GM18873 (cell line): Measurements from ENCODE around the gene VCAM1.
"Not testable (repeated sequence)": the region's sequence is repeated elsewhere in the genome, so short reads cannot be mapped to it uniquely, and the experiment has no call there.

ENCODE experiments used
- ATAC-seq: cut with Tn5 transposase; IDR thresholded peaks from one replicate; pipeline ENCODE4 v1.9.1; 2021; ENCODE audit warnings: mild to moderate bottlenecking, moderate library complexity, moderate number of reproducible peaks; ENCODE audit not compliant: unreplicated experiment, low FRiP score

VCAM1 gene

DNA sequence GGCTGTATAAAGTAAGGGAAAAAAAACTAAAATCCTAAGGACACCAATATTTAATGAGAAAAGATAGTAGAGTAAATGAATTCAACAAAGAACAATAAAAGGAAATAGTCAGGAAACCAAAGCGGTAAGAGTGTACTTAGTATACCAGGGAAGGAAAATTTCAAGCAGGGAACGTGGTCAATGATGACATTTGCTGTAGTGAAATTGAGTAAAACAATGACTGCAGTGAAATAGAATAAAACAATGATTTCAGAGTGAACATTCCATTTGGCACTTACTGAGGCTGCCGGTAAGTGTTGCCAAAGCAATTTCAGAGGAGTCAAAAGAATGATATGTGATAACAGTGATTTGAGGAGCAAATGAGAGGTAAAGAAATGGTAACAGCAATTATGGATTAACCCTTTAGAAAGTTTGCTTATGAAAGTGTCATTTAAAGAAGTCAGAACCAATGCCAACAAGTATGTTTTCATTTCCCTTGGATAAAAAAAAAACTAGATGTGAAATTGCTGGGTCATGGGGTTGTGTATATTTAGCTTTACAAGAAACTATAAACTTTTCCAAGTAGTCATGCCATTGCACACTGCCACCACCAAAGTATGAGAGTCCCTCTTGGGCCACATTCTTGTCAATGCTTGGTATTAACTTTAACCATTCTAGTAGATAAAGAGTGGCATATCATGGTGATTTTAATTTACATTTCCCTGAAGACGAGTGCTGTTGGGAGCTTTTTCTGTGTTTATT, 50.5 kb downstream of the VCAM1 start:
- no peak for ATAC-seq

DNA sequence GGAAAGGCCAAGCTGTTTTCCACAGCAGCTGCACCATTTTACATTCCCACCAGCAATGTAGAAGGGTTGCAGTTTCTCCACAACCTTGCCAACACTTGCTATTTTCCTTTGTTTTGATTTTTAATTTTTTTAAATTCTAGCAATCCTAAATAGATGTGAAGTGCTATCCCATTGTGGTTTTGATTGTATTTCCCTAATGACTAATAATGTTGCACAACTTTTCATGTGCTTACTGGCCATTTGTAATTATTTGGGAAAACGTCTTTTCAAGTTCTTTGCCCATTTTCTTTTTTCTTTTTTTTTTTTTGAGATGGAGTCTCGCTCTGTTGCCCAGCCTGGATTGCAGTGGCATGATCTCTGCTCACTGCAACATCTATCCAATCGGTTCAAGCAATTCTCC, 53.9 kb downstream of the VCAM1 start:
- no peak for ATAC-seq

DNA sequence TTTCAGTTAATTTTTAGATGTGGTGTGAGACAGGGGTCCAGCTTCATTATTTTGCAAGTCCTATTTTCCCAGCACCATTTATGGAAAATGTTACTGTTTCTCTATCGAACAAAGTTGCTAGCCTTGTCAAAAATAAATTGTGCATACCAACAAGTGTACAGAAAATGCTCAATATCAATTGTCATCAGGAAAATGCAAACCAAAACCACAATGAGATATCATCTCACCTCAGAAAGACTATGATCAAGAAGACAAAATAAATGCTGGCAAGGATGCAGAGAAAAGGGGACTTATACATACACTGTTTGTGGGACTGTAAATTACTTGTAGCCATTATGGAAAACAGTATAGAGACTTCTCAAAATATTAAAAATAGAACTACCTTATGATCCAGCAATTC, 54.8 kb downstream of the VCAM1 start:
- ATAC-seq = no peak

DNA sequence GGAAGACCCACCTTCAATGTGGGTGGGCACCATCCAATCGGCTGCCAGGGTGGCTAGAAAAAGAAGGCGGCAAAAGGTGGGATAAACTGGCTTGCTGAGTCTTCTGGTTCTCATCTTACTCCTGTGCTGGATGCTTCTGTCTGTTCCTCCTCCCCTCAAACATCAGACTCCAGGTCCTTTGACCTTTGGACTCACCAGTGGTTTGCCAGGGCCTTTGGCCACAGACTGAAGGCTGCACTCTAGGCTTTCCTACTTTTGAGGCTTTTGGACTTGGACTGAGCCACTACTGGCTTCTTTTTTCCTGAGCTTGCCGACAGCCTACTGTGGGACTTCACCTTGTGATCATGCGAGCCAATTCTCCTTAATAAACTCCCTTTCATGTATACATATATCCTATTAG, 55.9 kb downstream of the VCAM1 start:
- no peak for ATAC-seq

DNA sequence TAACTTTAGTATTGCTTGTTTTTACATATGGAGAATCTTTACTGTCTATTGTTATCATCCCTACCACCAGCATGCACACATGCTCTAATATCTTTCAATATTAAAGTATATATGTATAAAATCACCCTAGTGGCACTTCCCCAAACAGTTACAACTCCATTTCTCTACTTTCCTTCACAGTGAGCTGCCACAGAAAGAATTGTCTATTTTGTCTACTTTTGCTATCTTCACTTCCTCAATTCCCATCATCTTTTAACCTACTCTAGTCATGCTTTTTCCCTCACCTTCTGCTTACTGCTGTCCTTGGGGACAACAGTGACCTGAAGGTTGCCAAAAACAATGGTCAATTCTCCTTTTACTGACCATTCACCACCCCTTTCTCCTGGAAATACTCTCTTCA, 59.2 kb downstream of the VCAM1 start:
- ATAC-seq = no peak

DNA sequence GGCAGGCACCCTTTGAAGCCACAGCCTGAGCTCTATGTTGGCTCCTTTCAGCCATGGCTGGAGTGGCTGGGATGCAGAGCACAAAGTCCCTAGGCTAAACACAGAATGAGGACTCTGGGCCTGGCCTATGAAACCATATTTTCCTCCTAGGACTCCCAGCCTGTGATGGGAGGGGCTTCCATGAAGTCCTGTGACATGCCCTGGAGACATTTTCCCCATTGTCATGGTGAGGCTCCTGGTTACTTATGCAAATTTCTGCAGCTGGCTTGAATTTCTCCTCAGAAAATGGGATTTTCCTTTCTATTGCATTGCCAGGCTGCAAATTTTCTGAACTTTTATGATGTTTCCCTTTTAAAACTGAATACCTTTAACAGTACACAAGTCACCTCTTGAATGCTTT, 61.3 kb downstream of the VCAM1 start:
- no peak for ATAC-seq

DNA sequence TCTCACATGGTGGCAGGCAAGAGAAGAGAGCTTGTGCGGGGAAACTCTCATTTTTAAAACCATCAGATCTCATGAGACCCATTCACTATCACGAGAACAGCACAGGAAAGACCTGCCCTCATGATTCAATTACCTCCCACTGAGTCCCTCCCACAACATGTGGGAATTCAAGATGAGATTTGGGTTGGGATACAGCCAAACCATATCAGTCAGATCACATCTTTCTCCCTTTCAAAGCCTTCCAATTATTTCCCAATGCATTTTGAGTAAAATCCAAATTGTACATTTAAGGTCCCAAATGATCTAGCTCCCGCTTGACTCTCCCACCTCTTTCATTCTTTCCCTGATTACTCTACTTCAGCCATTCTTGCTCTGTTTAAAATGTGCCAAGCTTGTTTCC, 62.2 kb downstream of the VCAM1 start:
- ATAC-seq = not testable (repeated sequence)

DNA sequence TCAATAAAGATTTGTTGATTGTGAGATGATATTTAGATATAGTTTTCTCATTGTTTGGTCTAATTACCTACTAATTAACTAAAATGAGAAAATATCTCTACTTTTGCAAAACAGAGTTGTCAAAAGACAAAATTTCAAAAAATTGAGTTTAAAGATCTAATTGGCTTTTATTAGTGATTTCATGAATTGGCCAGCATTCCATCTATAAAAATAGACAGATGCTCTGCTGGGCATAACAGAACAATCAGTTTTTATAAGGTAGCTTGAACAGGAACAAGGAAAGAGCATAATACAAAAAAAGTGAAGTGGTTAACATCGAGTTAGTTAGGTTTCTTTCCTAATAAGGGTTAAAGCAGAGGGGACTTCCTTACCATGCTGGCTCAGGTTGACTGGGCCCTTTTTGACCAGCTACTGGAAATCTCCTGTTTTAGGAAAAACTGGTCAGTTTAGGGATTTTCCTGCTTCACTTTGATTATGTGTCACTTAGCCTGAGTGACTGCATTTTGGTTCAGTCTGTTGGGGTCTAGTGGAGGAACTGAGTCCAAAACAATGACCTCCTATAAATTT, 63.0 kb downstream of the VCAM1 start:
- ATAC-seq = no peak

DNA sequence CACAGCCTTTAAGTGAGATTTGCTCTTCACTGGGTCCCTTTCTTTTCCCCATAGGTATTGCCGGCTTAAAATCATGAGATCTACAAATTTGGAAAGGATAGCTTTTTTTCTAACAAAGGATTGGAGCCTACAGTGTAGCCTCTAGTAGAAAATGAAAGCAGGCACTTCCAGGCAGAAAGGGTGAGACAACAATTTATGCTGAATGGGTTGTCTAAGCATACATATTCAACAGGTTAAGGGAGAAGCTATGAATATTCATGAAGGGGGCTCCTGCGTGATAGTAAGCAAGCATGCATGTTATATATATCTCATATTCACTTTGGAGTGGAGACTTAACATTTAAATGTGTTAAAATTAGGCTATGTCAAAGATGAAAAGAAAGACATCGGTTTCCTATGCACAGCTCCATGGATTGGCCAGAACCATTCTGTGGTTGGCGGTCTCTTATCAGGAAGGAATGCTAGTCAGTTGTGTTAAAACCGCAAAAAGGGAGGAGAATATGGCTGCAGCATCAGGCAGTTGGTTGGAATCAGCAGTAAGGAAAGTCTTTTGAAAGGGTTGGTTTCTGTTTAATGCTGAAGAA, 66.0 kb downstream of the VCAM1 start:
- ATAC-seq = no peak

DNA sequence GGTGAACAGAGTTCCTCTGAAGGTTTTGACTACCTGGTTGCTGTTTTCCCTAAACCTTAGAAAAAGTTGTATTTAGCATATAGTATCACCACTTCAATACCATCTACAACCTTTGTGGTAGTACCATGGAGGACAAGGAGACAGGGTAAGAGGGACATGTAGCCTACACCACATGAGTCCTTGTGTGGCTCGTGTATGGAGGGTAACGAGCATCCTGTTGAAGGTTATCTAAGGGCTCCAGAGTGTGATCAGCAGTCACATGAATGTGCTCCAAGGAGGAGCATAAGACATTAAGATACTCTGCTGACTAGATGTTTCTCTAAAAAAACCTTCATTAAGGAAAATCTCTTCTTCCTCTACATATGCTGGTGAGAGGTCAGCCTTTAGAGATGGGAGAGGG, 67.3 kb downstream of the VCAM1 start:
- no peak for ATAC-seq
